ENCODE data around the gene FAM83G. TPM values are rescaled to one million over a fixed set of nuclear protein-coding genes. Genes with fewer than 3 reads are reported as not detected.

FAM83G gene
- total and polyA plus RNA-seq, 2 donors (not counting 3 experiments of a cell fraction or from before 2014, with no cell fraction given) = 7.0 to 10.9 TPM

DNA sequence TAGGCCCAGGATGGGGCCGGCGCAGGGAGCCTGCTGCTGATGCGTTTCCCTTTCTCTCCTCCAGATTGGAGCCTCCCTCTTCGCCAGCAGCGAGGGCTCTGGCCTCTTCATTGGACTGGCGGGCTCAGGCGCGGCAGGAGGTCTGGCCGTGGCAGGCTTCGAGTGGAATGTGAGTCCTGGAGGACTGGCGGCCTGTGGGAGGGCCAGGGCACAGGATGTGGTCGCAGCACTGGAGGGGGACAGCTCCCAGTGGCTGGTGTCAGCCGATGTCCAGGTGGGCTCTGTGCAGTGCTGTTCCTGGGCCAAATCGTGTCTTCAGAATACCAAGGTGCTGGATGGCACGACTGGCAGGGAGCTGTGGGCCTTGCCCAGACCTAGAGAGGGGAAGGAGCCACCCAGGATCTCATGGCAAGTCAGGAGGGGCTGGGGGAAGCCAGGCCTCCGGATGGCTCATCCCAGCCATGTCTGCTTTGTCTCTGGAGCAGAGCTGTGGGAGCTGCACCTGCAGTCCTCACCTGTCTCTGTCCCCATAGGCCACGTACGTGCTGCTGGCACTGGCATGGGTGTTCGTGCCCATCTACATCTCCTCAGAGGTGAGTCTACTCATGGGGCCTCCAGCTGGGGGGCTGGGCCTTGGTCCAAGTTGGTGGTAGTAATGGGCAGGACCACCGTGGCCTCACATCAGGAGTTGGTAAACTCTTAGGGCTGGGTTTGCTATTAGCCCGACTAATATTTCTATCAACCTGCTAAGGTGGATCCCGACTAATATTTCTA lies 45.3 kb downstream of the FAM83G start:
- POLR2A ChIA-PET = no interaction called here

More for the DNA sequence above, 45.3 kb downstream of the FAM83G start:
- no TSS peak for BruUV-seq (replicated peaks)
- TF ChIP-seq POLR2A (IDR thresholded peaks at IDR 0.05; ENCODE audit: low read depth, low read length) = no peak
- TF ChIP-seq JUN (IDR thresholded peaks at IDR 0.05; ENCODE audit: borderline replicate concordance, insufficient read depth, insufficient read length, low read depth) = no peak
- TF ChIP-seq, protein P1, sequence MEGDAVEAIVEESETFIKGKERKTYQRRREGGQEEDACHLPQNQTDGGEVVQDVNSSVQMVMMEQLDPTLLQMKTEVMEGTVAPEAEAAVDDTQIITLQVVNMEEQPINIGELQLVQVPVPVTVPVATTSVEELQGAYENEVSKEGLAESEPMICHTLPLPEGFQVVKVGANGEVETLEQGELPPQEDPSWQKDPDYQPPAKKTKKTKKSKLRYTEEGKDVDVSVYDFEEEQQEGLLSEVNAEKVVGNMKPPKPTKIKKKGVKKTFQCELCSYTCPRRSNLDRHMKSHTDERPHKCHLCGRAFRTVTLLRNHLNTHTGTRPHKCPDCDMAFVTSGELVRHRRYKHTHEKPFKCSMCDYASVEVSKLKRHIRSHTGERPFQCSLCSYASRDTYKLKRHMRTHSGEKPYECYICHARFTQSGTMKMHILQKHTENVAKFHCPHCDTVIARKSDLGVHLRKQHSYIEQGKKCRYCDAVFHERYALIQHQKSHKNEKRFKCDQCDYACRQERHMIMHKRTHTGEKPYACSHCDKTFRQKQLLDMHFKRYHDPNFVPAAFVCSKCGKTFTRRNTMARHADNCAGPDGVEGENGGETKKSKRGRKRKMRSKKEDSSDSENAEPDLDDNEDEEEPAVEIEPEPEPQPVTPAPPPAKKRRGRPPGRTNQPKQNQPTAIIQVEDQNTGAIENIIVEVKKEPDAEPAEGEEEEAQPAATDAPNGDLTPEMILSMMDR (IDR thresholded peaks at IDR 0.05; ENCODE audit: extremely low read depth in 1 of 2, insufficient read depth in 1 of 2, low read depth in 1 of 2, low read length in 2 of 2) = no peak
- TF ChIP-seq, protein P2, sequence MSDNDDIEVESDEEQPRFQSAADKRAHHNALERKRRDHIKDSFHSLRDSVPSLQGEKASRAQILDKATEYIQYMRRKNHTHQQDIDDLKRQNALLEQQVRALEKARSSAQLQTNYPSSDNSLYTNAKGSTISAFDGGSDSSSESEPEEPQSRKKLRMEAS (IDR thresholded peaks at IDR 0.05; ENCODE audit: insufficient read depth, insufficient read length) = no peak
- TF ChIP-seq POLR2AphosphoS5 (IDR thresholded peaks at IDR 0.05; ENCODE audit: insufficient read depth, low read depth, low read length) = no peak
- no peak for TF ChIP-seq GATA2 (IDR thresholded peaks at IDR 0.05; ENCODE audit: insufficient read depth, insufficient read length, low read depth, low read length)
- no peak for TF ChIP-seq EZH2 (IDR thresholded peaks at IDR 0.05; ENCODE audit: borderline replicate concordance, low read depth, low read length, severe bottlenecking)
- no peak for TF ChIP-seq FOS (IDR thresholded peaks at IDR 0.05; ENCODE audit: borderline replicate concordance, insufficient read depth, low read length)
- TF ChIP-seq MYC (IDR thresholded peaks at IDR 0.05; ENCODE audit: low read depth, low read length) = no peak
- H3K79me2 ChIP-seq (ENCODE audit: control insufficient read depth, insufficient read depth, low read length) = no peaks in the 10 kb centered on the region
- no peak overlapping the region for H3K9ac ChIP-seq (replicated peaks; ENCODE audit: extremely low read depth, insufficient read depth, low read length)
- H3K4me1 ChIP-seq (ENCODE audit: control insufficient read depth, extremely low read depth, insufficient read depth, low read length) = no peaks in the 10 kb centered on the region
- CTCF ChIA-PET = interaction anchor here (1.1 to 2.4 kb wide), 2 partner anchors 9 to 10 kb away, joined by 3 to 22 read pairs; no protein-coding TSS in a partner anchor
- H3K4me2 ChIP-seq (ENCODE audit: insufficient read depth, low read length) = no peak overlapping the region
- H3K9me3 ChIP-seq (replicated peaks; ENCODE audit: control insufficient read depth, insufficient read depth, low read length) = no peaks in the 10 kb centered on the region
- no peaks in the 10 kb centered on the region for H4K20me1 ChIP-seq (replicated peaks; ENCODE audit: control insufficient read depth, extremely low read depth, insufficient read depth, low read length)
- no peak overlapping the region for H3K27ac ChIP-seq (ENCODE audit: insufficient read depth, low read depth, low read length)
- H3K4me3 ChIP-seq (replicated peaks in 1 of 3; ENCODE audit: insufficient read depth in 1 of 3, low read depth in 1 of 3, low read length in 3 of 3) = no peak overlapping the region
- no peak for FAIRE-seq
- no peaks in the 10 kb centered on the region for H3K9me1 ChIP-seq (replicated peaks; ENCODE audit: control insufficient read depth, extremely low read depth, insufficient read depth, low read length)
- no peaks in the 10 kb centered on the region for H3K27me3 ChIP-seq (ENCODE audit: control insufficient read depth in 2 of 2, insufficient read depth in 2 of 2, low read length in 2 of 2)
- dilution Hi-C loops (cut with MboI; ENCODE audit: extremely low pct_ligation_motif_present, low sequenced_read_pairs) (no loop called here), intact Hi-C loops (cut with micrococcal nuclease) (no loop called here)
- no peak overlapping the region for H2AFZ ChIP-seq (ENCODE audit: low read depth, low read length)
- no peaks in the 10 kb centered on the region for H3K36me3 ChIP-seq (ENCODE audit: control insufficient read depth in 2 of 2, extremely low read depth in 1 of 2, insufficient read depth in 2 of 2, low read length in 2 of 2)
- DNase-seq (ENCODE audit: low read depth, low spot score) = no peak

Data from endothelial cell of umbilical vein (primary cell).